Neural cell (in vitro differentiated cells): ENCODE data around the gene PDE11A. TPM values are rescaled to one million over a fixed set of nuclear protein-coding genes. Genes with fewer than 3 reads are reported as not detected.
"Not testable (repeated sequence)": the region's sequence is repeated elsewhere in the genome, so short reads cannot be mapped to it uniquely, and the experiment has no call there.

Source experiments
- H2AFZ ChIP-seq: fragments of 200-600, 300-800 bp; sonication (generic), shearing (Covaris generic); 2 replicates; pipeline ENCODE4 v1.6.0; 2014; ENCODE audit warnings: low read depth, mild to moderate bottlenecking, antibody characterized with exemption, low read length, moderate library complexity
- H3F3A ChIP-seq: fragments of 200-600 bp; shearing (Covaris generic); 2 replicates; pipeline ENCODE4 v1.6.1; 2016; ENCODE audit warnings: mild to moderate bottlenecking, moderate library complexity, mixed read lengths, antibody characterized with exemption, low read length; ENCODE audit not compliant: insufficient read depth, poor library complexity, severe bottlenecking
- H3K27ac ChIP-seq: fragments of 200-600, 300-800 bp; sonication (generic), shearing (Covaris generic); 2 replicates; pipeline ENCODE4 v1.5.1; 2014; ENCODE audit warnings: mild to moderate bottlenecking, low read length, moderate library complexity
- H3K27me3 ChIP-seq: fragments of 300-800, 200-600 bp; sonication (generic), shearing (Covaris generic); 2 replicates; pipeline ENCODE4 v1.6.0; 2014; ENCODE audit warnings: mild to moderate bottlenecking, low read depth, low read length, moderate library complexity; ENCODE audit not compliant: insufficient read depth
- H3K36me3 ChIP-seq: fragments of 300-800, 200-600 bp; sonication (generic), shearing (Covaris generic); 2 replicates; pipeline ENCODE4 v1.5.1; 2014; ENCODE audit warnings: mild to moderate bottlenecking, antibody characterized with exemption, low read length, moderate library complexity; ENCODE audit not compliant: insufficient read depth
- H3K4me2 ChIP-seq: fragments of 300-800, 200-600 bp; sonication (generic), shearing (Covaris generic); 2 replicates; pipeline ENCODE4 v1.6.0; 2014; ENCODE audit warnings: mild to moderate bottlenecking, low read length
- H3K4me3 ChIP-seq: fragments of 300-800, 200-600 bp; sonication (generic), shearing (Covaris generic); 2 replicates; pipeline ENCODE4 v1.5.1; 2014; ENCODE audit warnings: mild to moderate bottlenecking, low read length, moderate library complexity
- H3K79me2 ChIP-seq: fragments of 200-600 bp; shearing (Covaris generic); replicated peaks from 2 replicates; pipeline ENCODE4 v1.6.0; 2014; ENCODE audit warnings: mild to moderate bottlenecking, low read length, moderate library complexity; ENCODE audit not compliant: insufficient read depth
- H3K9ac ChIP-seq: fragments of 300-800, 200-600 bp; sonication (generic), shearing (Covaris generic); 2 replicates; pipeline ENCODE4 v1.6.1; 2016; ENCODE audit warnings: mild to moderate bottlenecking, low read length, mixed read lengths
- H3K9me2 ChIP-seq: fragments of 200-600 bp; shearing (Covaris generic); 2 replicates; pipeline ENCODE4 v1.6.1; 2016; ENCODE audit warnings: mild to moderate bottlenecking, low read length, mixed read lengths; ENCODE audit not compliant: insufficient read depth
- H3K9me3 ChIP-seq: fragments of 200-600, 300-800 bp; sonication (generic), shearing (Covaris generic); 2 replicates; pipeline ENCODE4 v1.6.1; 2016; ENCODE audit warnings: mild to moderate bottlenecking, mixed run types, low read length, moderate library complexity, mixed read lengths
- H4K20me1 ChIP-seq: fragments of 200-600 bp; shearing (Covaris generic); 2 replicates; pipeline ENCODE4 v1.6.1; 2016; ENCODE audit warnings: mild to moderate bottlenecking, mixed run types; ENCODE audit not compliant: insufficient read depth
- CTCF ChIP-seq: fragments of 450-650 bp; IDR thresholded peaks from 2 replicates; pipeline ENCODE4 v1.5.1; 2014; ENCODE audit warnings: antibody characterized with exemption, mild to moderate bottlenecking, moderate library complexity; ENCODE audit not compliant: poor library complexity, severe bottlenecking
- EP300 ChIP-seq: fragments of 450-650 bp; conservative IDR thresholded peaks from 2 replicates; pipeline ENCODE4 v1.6.1; 2014; ENCODE audit warnings: antibody characterized with exemption, mild to moderate bottlenecking, moderate library complexity; ENCODE audit not compliant: poor library complexity, severe bottlenecking
- MXI1 ChIP-seq: fragments of 450-650 bp; conservative IDR thresholded peaks from 2 replicates; pipeline ENCODE4 v1.6.1; 2014; ENCODE audit warnings: antibody characterized with exemption, mild to moderate bottlenecking; ENCODE audit not compliant: poor library complexity, severe bottlenecking
- POLR2AphosphoS5 ChIP-seq: IDR thresholded peaks from 2 replicates; pipeline ENCODE4 v1.6.1; 2012
- RAD21 ChIP-seq: fragments of 450-650 bp; conservative IDR thresholded peaks from 2 replicates; pipeline ENCODE4 v1.6.1; 2014; ENCODE audit warnings: antibody characterized with exemption, mild to moderate bottlenecking, moderate library complexity
- REST ChIP-seq: IDR thresholded peaks from 2 replicates; pipeline ENCODE4 v1.6.1; 2012; ENCODE audit warnings: borderline replicate concordance
- SMC3 ChIP-seq: fragments of 450-650 bp; conservative IDR thresholded peaks from 2 replicates; pipeline ENCODE4 v1.6.1; 2014; ENCODE audit warnings: antibody characterized with exemption, mild to moderate bottlenecking, moderate library complexity; ENCODE audit not compliant: poor library complexity
- TAF1 ChIP-seq: IDR thresholded peaks from 2 replicates; pipeline ENCODE4 v1.6.1; 2012; ENCODE audit warnings: low read depth
- polyA plus RNA-seq: library from polyadenylated mRNA; depleted of rRNA; stranded (reverse); fragments of >200 nt; gene quantifications from 2 replicates; pipeline ENCODE4 v1.2.3, GENCODE V29; 2014

The PDE11A gene
- polyA plus RNA-seq, 1 donor from 2014 or later, result 0.89 TPM

DNA sequence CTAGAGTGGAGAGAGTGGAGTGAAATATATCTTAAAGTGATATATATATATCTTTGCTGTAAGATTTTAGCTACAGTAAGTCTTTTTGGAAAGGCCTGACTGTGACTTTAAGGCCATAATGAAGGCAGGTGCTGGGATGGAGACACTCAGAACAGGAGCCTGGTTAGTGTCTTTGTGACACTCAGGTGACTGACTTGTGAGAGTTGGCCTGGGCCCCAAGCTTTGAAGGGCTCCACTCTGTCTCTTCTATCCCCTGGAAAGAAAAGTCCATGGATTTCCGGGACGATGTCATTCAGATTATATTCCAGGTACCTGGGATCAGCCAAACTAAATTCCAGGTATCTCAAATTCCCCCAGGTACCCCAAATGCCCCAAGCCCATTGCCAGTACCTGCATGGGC is 276.6 kb downstream of the PDE11A start:
- Histone ChIP-seq H3K27ac (no peak overlapping the region), H3K4me2 (no peak overlapping the region), H3K79me2 (no peaks in the 10 kb centered on the region), H3K9ac (no peak overlapping the region), H3K27me3 (no peaks in the 10 kb centered on the region), H3K36me3 (no peaks in the 10 kb centered on the region), H3K9me3 (no peaks in the 10 kb centered on the region), H3K9me2 (no peaks in the 10 kb centered on the region), H3F3A (no peaks in the 10 kb centered on the region), H2AFZ (no peak overlapping the region), H4K20me1 (no peaks in the 10 kb centered on the region), H3K4me3 (no peak overlapping the region)
- no peak for TF ChIP-seq POLR2AphosphoS5

DNA sequence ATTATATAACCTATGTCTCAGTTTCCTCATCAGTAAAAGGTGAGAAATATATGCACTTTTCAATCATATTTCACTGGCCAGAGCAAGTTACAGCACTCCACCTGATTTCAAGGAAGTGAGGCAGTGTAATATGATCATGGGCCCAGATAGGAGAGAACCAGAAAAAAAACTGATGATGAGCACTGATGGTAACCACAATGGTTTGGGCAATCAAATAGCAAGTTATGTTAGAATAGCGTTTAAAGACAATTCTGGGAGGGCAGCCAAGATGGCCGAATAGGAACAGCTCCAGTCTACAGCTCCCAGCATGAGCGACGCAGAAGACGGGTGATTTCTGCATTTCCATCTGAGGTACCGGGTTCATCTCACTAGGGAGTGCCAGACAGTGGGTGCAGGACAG is 287.4 kb downstream of the PDE11A start:
- H3K79me2 ChIP-seq, H3K9me3 ChIP-seq, H3K9me2 ChIP-seq, H3K4me2 ChIP-seq, H3K27me3 ChIP-seq, H3K4me3 ChIP-seq, H4K20me1 ChIP-seq, H3K9ac ChIP-seq, H3K36me3 ChIP-seq, H2AFZ ChIP-seq, H3F3A ChIP-seq, H3K27ac ChIP-seq: not testable (repeated sequence)

GRCh38 chr2:177784745-177785067 is 287.9 kb downstream of the PDE11A start:
- Histone ChIP-seq H3K4me3 (no peak overlapping the region), H3K27me3 (no peaks in the 10 kb centered on the region), H3K36me3 (no peaks in the 10 kb centered on the region)

More at GRCh38 chr2:177784745-177785067, 287.9 kb downstream of the PDE11A start:
- Histone ChIP-seq H2AFZ (no peak overlapping the region), H3K9ac (no peak overlapping the region), H3K9me2 (no peaks in the 10 kb centered on the region), H3K27ac (no peak overlapping the region), H3K4me2 (no peak overlapping the region), H3F3A (no peaks in the 10 kb centered on the region), H4K20me1 (no peaks in the 10 kb centered on the region), H3K9me3 (no peaks in the 10 kb centered on the region), H3K79me2 (no peaks in the 10 kb centered on the region)
- TF ChIP-seq CTCF (no peak), RAD21 (no peak), SMC3 (no peak), MXI1 (no peak), REST (no peak), POLR2AphosphoS5 (no peak), EP300 (no peak), TAF1 (no peak)
